ENCODE results near the gene HMGN3.
"Not testable (repeated sequence)": the region's sequence is repeated elsewhere in the genome, so short reads cannot be mapped to it uniquely, and the experiment has no call there.

Gene HMGN3

DNA sequence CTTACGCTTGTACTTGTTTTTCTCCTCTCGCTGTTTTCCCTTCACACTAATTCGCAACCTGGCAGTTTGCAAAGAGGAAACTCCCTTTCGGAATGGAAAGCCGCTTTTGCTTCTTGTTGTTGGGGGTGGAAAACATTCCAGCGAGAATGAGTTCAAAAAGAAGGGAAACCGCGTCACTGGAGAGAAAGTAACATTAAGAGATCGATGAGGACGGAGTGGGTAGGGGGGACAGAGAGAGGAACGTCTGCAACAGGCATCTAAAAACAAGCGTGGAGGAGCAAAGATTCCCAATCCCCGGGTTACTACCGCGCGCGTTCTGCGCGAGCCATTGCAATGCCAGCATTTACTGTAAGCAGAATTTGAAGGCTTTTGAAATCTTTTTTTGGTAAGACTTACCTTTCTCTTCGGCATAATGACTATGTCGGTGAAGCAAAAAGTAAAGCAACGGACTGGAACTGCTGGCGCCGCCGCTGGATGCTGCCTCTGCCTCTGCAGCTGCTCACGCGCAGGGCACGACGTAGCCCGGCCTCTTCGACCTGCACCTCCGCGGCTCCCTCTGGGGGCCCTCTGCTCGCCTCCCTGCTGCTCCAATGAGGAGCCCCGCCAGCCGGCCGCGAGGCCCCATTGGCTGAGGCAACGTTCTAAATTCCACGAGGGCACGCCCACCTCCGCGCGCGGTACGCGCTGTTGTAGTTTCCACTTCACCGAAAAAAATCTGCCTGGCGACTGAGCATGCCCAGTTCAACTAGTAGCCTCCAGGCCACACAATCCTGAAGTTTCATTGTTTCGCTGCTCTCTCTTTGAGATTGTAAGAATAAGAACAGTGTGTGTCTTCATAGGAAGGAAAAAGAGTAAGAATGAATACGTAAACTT, at the start of gene HMGN3:
Gene HMGN3, minus strand, starts transcription at position 533 of the 873 bp plus-strand sequence.
- Mint-ChIP-seq H3K4me1 (ENCODE audit: low read depth) (peaks cover 30% of the 10 kb centered on the region), H3K9me3 (no peaks in the 10 kb centered on the region), H3K4me3 (peak within 1 kb of the TSS; percentile 95), H3K36me3 (ENCODE audit: low read depth) (peaks cover 3% of the 10 kb centered on the region), H3K27me3 (ENCODE audit: low read depth) (peaks cover 4% of the 10 kb centered on the region), H3K27ac (peak within 1 kb of the TSS; percentile 94)
- DNase-seq (ENCODE audit: low spot score) = peak; percentile 93

- H3K36me3 Mint-ChIP-seq (ENCODE audit: low read depth) = no peaks in the 10 kb centered on the region
- no peak overlapping the region for H3K4me3 Mint-ChIP-seq
- H3K4me1 Mint-ChIP-seq (ENCODE audit: low read depth) = no peaks in the 10 kb centered on the region
- H3K27ac Mint-ChIP-seq = no peak overlapping the region
- DNase-seq (ENCODE audit: low spot score) = no peak
- peaks cover 12% of the 10 kb centered on the region for H3K9me3 Mint-ChIP-seq
- no peaks in the 10 kb centered on the region for H3K27me3 Mint-ChIP-seq (ENCODE audit: low read depth)
Observed at GRCh38 chr6:79280756-79281155, 46.3 kb upstream of the HMGN3 start.

DNA sequence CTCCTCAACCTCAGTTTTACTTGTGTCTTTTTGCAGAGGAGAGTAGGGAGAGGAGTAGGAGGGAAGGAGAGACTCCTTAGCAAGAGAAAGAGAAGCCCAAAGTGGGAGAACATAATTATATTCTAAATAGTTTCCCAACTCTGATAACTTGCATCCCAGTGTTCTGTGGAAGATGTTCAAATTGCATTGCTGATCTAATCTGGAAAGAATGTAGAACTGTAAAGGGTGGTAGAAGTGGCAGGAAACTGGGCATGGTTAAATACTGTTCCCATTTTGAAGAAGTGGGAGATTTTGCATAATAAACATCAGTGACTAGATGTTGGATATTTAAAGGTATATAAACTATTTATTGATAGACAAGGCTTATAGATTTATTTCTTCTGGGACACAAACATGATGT, 42.6 kb upstream of the HMGN3 start:
- peaks cover 10% of the 10 kb centered on the region for H3K9me3 Mint-ChIP-seq
- no peak overlapping the region for H3K27ac Mint-ChIP-seq
- no peaks in the 10 kb centered on the region for H3K27me3 Mint-ChIP-seq (ENCODE audit: low read depth)
- H3K4me1 Mint-ChIP-seq (ENCODE audit: low read depth) = no peaks in the 10 kb centered on the region
- DNase-seq (ENCODE audit: low spot score) = no peak
- H3K4me3 Mint-ChIP-seq = no peak overlapping the region
- H3K36me3 Mint-ChIP-seq (ENCODE audit: low read depth) = no peaks in the 10 kb centered on the region

DNA sequence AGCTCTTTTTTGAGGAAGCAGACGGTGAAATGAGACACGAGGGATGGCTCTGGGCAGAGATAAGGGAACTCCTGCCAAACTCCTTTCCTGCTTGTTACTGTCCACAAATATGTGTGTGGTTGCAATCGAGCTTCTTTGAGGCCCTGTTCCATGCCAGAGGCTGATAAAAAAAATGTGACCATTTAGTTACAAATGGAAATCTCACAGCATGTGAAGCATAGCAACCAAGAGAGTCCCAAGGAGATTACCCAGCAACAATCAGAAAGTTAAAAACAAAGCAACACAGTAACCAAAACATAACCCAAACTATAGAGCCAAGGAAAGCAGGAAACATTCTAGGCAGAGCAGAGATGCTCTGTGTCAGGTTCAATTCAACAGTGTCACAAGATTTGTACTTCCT, 35.4 kb upstream of the HMGN3 start:
- Mint-ChIP-seq H3K4me3 (no peak overlapping the region), H3K27me3 (ENCODE audit: low read depth) (peaks cover 3% of the 10 kb centered on the region), H3K27ac (no peak overlapping the region), H3K4me1 (ENCODE audit: low read depth) (no peaks in the 10 kb centered on the region), H3K36me3 (ENCODE audit: low read depth) (no peaks in the 10 kb centered on the region), H3K9me3 (no peaks in the 10 kb centered on the region)
- DNase-seq (ENCODE audit: low spot score) = no peak

- DNase-seq (ENCODE audit: low spot score) = no peak
- Mint-ChIP-seq H3K4me3 (no peak overlapping the region), H3K27ac (no peak overlapping the region), H3K27me3 (ENCODE audit: low read depth) (peaks cover 5% of the 10 kb centered on the region), H3K36me3 (ENCODE audit: low read depth) (no peaks in the 10 kb centered on the region), H3K9me3 (peaks cover 3% of the 10 kb centered on the region), H3K4me1 (ENCODE audit: low read depth) (no peaks in the 10 kb centered on the region)
Observed at GRCh38 chr6:79267128-79267527, 32.6 kb upstream of the HMGN3 start.

DNA sequence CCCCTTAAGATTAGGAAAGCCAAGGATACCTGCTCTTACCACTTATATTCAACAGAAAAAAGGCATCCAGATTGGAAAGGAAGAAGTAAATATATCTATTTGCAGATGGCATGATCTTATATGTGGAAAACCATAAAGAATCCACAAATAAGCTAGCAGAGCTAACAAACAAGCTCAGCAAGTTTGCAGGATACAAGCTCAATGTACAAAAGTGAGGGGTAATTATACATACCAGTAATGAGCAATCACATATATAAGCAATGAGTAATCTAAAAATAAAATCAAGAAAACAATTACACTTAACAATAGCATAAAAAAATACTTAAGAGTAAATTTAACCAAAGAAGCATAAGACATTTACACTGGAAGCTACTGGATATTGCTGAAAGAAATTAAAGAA, 31.6 kb upstream of the HMGN3 start:
- Mint-ChIP-seq H3K4me1 (ENCODE audit: low read depth) (no peaks in the 10 kb centered on the region), H3K27ac (no peak overlapping the region), H3K9me3 (peaks cover 5% of the 10 kb centered on the region), H3K4me3 (no peak overlapping the region), H3K36me3 (ENCODE audit: low read depth) (no peaks in the 10 kb centered on the region), H3K27me3 (ENCODE audit: low read depth) (peaks cover 5% of the 10 kb centered on the region)
- no peak for DNase-seq (ENCODE audit: low spot score)

GRCh38 chr6:79263359-79263758, 28.9 kb upstream of the HMGN3 start:
- Mint-ChIP-seq H3K4me3 (no peak overlapping the region), H3K27ac (no peak overlapping the region), H3K27me3 (ENCODE audit: low read depth) (peaks cover 2% of the 10 kb centered on the region), H3K36me3 (ENCODE audit: low read depth) (no peaks in the 10 kb centered on the region), H3K9me3 (peaks cover 5% of the 10 kb centered on the region), H3K4me1 (ENCODE audit: low read depth) (no peaks in the 10 kb centered on the region)
- no peak for DNase-seq (ENCODE audit: low spot score)

DNA sequence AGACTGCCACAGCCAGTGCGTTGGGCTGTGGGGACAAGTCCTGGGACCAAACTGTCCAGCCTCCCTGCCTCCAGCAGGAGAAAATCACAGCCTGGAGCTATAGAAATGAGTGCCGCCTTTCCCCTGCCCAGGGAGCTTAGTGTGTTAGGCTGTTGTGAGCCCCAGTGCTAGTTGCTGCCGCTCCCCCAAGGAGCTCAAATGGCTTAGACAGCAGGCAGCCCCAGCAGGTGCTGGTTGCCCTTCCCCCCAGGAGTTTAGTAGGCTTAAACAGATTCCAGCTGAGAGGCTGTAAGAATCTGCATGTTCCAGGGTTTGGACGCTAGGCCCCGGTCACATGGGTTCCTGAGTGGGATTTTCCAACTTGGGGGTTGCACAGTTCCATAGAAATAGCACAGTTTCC, 27.2 kb upstream of the HMGN3 start:
- Mint-ChIP-seq H3K27ac (no peak overlapping the region), H3K4me1 (ENCODE audit: low read depth) (no peaks in the 10 kb centered on the region), H3K9me3 (peaks cover 10% of the 10 kb centered on the region), H3K4me3 (no peak overlapping the region), H3K27me3 (ENCODE audit: low read depth) (peaks cover 2% of the 10 kb centered on the region), H3K36me3 (ENCODE audit: low read depth) (no peaks in the 10 kb centered on the region)
- DNase-seq (ENCODE audit: low spot score) = no peak

DNA sequence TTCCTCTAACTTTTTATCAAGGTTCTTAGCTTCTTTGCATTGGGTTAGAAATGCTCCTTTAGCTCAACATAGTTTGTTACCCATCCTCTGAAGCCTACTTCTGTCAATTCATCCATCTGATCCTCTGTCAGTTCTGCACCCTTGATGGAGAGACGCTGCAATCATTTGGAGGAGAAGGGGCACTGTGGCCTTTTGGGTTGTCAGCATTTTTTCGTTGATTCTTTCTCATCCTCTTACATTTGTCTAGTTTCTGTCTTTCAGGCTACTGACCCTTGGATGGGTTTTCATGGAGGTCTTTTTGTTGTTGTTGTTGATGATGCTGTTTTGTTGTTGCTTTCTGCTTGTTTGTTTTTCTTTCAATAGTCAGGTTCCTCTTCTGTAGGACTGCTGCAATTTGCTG, 26.3 kb upstream of the HMGN3 start:
- H3K27ac Mint-ChIP-seq = no peak overlapping the region
- DNase-seq (ENCODE audit: low spot score) = no peak
- H3K4me1 Mint-ChIP-seq (ENCODE audit: low read depth) = no peaks in the 10 kb centered on the region
- no peak overlapping the region for H3K4me3 Mint-ChIP-seq
- H3K27me3 Mint-ChIP-seq (ENCODE audit: low read depth) = peaks cover 2% of the 10 kb centered on the region
- H3K36me3 Mint-ChIP-seq (ENCODE audit: low read depth) = no peaks in the 10 kb centered on the region
- peaks cover 10% of the 10 kb centered on the region for H3K9me3 Mint-ChIP-seq

DNA sequence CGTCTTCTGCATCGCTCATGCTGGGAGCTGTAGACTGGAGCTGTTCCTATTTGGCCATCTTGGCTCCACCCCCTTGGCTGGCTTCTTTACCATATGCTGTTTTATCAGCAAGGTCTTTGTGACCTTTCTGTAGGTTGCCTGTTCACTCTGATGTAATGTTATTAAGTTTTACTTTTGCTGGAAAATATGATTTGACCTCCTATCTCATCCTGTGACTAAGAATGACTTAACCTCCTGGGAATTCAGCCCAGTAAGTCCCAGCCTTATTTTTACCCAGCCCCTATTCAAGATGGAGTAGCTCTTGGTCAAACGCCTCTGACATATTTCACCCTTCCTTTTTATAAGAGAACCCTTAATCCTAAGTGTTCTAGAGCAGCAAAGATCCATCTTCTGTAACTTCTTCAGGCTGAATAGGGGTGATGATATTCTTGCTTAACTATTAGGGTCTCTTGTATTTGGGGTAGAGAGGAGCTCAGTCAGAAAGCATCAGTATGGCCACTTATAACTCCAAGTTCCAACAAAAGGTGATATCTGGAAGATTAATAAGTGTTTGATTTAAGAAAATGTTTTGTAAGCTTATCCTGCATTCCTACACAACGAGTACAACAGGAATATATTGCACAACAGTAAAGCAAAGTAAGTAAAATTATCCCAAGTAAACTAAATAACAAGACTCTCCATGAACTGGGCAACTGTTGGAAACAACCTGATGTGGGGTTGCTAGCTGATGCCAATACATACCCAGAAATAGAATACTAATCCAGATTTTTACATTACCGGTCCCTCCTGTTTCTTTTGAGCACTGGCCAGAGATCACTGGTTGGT, 23.1 kb upstream of the HMGN3 start:
- no peaks in the 10 kb centered on the region for H3K36me3 Mint-ChIP-seq (ENCODE audit: low read depth)
- H3K27me3 Mint-ChIP-seq (ENCODE audit: low read depth) = no peaks in the 10 kb centered on the region
- no peak for DNase-seq (ENCODE audit: low spot score)
- peaks cover 10% of the 10 kb centered on the region for H3K9me3 Mint-ChIP-seq
- H3K4me3 Mint-ChIP-seq = no peak overlapping the region
- no peaks in the 10 kb centered on the region for H3K4me1 Mint-ChIP-seq (ENCODE audit: low read depth)
- no peak overlapping the region for H3K27ac Mint-ChIP-seq

- not testable (repeated sequence) for DNase-seq (ENCODE audit: low spot score); H3K4me3 Mint-ChIP-seq; H3K36me3 Mint-ChIP-seq (ENCODE audit: low read depth); H3K4me1 Mint-ChIP-seq (ENCODE audit: low read depth); H3K27me3 Mint-ChIP-seq (ENCODE audit: low read depth); H3K9me3 Mint-ChIP-seq; H3K27ac Mint-ChIP-seq
Observed at GRCh38 chr6:79256770-79257169, 22.3 kb upstream of the HMGN3 start.

- not testable (repeated sequence) for H3K36me3 Mint-ChIP-seq (ENCODE audit: low read depth); DNase-seq (ENCODE audit: low spot score); H3K4me1 Mint-ChIP-seq (ENCODE audit: low read depth); H3K27me3 Mint-ChIP-seq (ENCODE audit: low read depth); H3K9me3 Mint-ChIP-seq; H3K4me3 Mint-ChIP-seq; H3K27ac Mint-ChIP-seq
Observed at GRCh38 chr6:79255086-79255485, 20.6 kb upstream of the HMGN3 start.

DNA sequence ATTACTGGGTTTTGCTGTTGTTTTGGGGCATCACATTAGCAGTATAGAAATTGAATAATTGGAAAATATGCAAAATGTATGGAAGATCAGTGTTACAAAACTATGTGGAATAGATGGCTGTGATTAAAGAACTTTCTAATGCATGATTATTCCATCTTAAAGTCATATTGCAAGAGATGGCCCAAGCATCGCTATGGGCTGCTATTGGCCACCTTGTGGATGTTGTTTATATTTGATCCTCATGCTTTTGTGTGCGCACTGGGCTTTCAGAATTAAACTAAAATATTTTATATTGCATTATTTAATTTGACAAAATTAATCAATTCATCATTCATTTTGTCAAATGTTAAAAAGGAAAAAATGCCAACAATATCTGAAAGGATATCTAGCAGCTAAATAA, 16.1 kb upstream of the HMGN3 start:
- no peaks in the 10 kb centered on the region for H3K9me3 Mint-ChIP-seq
- peaks cover 3% of the 10 kb centered on the region for H3K27me3 Mint-ChIP-seq (ENCODE audit: low read depth)
- no peak overlapping the region for H3K4me3 Mint-ChIP-seq
- H3K36me3 Mint-ChIP-seq (ENCODE audit: low read depth) = no peaks in the 10 kb centered on the region
- DNase-seq (ENCODE audit: low spot score) = no peak
- no peaks in the 10 kb centered on the region for H3K4me1 Mint-ChIP-seq (ENCODE audit: low read depth)
- H3K27ac Mint-ChIP-seq = no peak overlapping the region

- H3K27me3 Mint-ChIP-seq (ENCODE audit: low read depth) = peaks cover 4% of the 10 kb centered on the region
- H3K36me3 Mint-ChIP-seq (ENCODE audit: low read depth) = no peaks in the 10 kb centered on the region
- H3K27ac Mint-ChIP-seq = no peak overlapping the region
- H3K4me3 Mint-ChIP-seq = no peak overlapping the region
- no peaks in the 10 kb centered on the region for H3K9me3 Mint-ChIP-seq
- H3K4me1 Mint-ChIP-seq (ENCODE audit: low read depth) = no peaks in the 10 kb centered on the region
- no peak for DNase-seq (ENCODE audit: low spot score)
Observed at GRCh38 chr6:79250107-79250514, 15.6 kb upstream of the HMGN3 start.

All from T-helper 2 cell treated with Interferon-gamma antibody and Interleukin-4, amounts not matched to agents 5 μg/mL and 100 μg/mL, for 36 hours (primary cell).